ENCODE results near the gene C16orf54. TPM values are rescaled to one million over a fixed set of nuclear protein-coding genes. Genes with fewer than 3 reads are reported as not detected.
"Not testable (repeated sequence)": the region's sequence is repeated elsewhere in the genome, so short reads cannot be mapped to it uniquely, and the experiment has no call there.

Gene C16orf54
- polyA plus RNA-seq, 4 donors: 0.22 to 2.2 (median 1.2) TPM

DNA sequence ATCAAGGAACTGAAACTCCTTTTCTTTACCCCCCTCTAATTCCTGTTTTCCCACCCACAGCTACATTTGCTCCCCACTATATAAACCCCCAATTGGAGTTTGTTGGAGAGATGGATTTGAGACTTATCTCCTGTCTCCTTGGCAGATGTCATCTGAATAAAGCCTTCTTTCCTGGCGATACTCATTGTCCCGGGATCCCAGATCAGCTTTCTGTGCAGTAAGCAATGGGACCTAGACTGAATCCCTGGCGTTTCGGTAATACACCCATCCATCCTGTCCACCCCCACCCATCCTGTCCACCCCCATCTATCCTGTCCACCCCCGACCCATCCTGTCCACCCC lies 44.6 kb downstream of the C16orf54 start:
- Histone ChIP-seq H3K27ac (ENCODE audit: low read depth in 1 of 3, low read length in 2 of 3) (peak overlapping the region in 1 of 3 donors; percentile 78), H3K4me1 (ENCODE audit: control insufficient read depth in 3 of 3, insufficient read depth in 2 of 3, low read depth in 1 of 3, low read length in 2 of 3) (no peaks in the 10 kb centered on the region), H3K9me3 (ENCODE audit: control insufficient read depth in 2 of 2, insufficient read depth in 1 of 2, low read depth in 1 of 2, low read length in 1 of 2) (peaks cover 0 to 14% of the 10 kb centered on the region in 2 donors), H3K4me3 (ENCODE audit: low read depth in 1 of 3, low read length in 3 of 3) (no peak overlapping the region), H3K27me3 (ENCODE audit: control insufficient read depth in 3 of 3, insufficient read depth in 3 of 3, low read length in 3 of 3) (no peaks in the 10 kb centered on the region), H3K36me3 (ENCODE audit: control insufficient read depth in 3 of 3, insufficient read depth in 2 of 3, low read depth in 1 of 3, low read length in 3 of 3) (peaks cover 0 to 25% (median 0%) of the 10 kb centered on the region in 3 donors)
- WGBS, 3 donors: 77 to 84% (median 80%) methylated on average over 5 of the region's 5 CpGs
- DNase-seq (no peak), FAIRE-seq (no peak)

DNA sequence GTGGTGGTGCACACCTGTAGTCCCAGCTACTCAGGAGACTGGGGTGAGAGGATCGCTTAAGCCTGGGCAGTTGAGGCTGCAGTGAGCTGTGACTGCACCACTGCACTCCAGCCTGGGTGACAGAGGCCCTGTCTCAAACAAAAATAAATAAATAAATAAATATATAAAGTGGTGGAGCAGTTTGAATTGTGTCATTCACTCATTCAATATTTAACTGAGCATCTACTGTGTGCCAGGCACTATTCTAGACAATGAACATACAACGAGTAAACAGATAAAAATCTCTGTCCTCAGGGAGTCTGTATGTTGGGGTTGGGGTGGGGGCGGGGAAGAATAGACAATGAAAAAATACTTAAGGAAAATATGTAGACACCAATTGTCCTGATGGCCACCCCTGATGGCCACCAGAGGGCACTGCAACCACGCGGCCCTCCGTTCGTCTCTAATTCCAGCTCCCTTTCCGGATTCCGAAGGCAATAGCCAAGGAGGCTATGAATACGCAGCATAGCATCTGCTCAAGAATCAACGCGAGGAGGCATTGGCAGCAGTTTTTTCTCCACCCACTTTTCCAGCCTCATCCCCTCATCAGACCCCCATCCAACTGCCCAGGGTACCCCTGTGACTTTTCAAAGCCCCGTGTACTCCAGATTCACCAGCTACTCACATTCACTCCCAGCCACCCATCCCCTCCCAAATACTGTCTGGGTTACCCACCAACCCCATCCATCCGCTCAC lies 45.4 kb downstream of the C16orf54 start:
- H3K27me3 ChIP-seq (ENCODE audit: control insufficient read depth in 3 of 3, insufficient read depth in 3 of 3, low read length in 3 of 3): no peaks in the 10 kb centered on the region
- no peak overlapping the region for H3K27ac ChIP-seq (ENCODE audit: low read depth in 1 of 3, low read length in 2 of 3)
- 12 to 16% (median 15%) methylated on average over 14 of the region's 14 CpGs for WGBS, 3 donors
- DNase-seq: peak; percentile 87 to 89
- no peak for FAIRE-seq
- H3K4me1 ChIP-seq (ENCODE audit: control insufficient read depth in 3 of 3, insufficient read depth in 2 of 3, low read depth in 1 of 3, low read length in 2 of 3): no peaks in the 10 kb centered on the region
- peaks cover 0 to 14% of the 10 kb centered on the region in 2 donors for H3K9me3 ChIP-seq (ENCODE audit: control insufficient read depth in 2 of 2, insufficient read depth in 1 of 2, low read depth in 1 of 2, low read length in 1 of 2)
- H3K4me3 ChIP-seq (ENCODE audit: low read depth in 1 of 3, low read length in 3 of 3): no peak overlapping the region
- peaks cover 0 to 30% (median 0%) of the 10 kb centered on the region in 3 donors for H3K36me3 ChIP-seq (ENCODE audit: control insufficient read depth in 3 of 3, insufficient read depth in 2 of 3, low read depth in 1 of 3, low read length in 3 of 3)

DNA sequence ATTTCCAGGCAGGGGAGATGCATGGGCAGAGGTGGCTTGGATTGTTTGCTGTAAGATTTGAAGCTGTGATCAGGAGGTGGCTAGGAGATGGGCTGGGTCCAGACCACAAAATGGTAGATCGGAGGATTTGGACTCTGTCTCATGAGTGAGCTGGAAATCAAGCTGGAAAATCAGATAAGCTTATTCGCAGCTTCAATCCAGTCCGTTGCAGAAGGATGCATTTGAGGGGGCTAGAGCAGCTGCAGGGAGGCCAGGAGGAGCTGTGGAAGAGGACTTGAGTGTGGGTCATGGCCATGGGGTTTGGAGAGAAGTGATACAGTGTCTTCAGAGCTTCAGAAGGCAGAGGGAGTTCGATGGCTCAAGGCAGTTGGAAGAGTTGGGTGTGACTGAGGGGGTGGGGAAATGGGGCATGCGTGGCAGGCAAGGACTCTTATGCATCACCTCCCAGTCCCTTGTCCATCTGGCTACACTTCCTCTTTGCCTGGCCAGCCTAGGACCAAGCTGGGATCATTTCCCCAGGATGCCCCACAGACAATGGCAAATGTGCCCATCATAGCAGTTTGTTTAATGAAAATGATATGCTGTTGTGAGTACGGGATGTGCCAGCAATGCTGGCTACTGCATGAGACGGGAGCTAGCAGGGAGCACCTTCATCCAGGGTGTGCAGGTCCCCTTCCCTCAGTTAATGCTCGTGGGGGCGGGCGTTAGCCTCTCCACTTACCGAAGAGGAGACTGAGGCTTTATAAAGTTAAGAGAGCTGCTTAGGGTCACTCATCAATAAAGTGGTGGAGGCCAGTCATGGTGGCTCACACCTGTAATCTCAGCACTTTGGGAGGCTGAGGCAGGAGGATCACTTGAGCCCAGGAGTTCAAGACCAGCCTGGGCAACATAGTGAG lies 46.2 kb downstream of the C16orf54 start:
- Histone ChIP-seq H3K9me3 (ENCODE audit: control insufficient read depth in 2 of 2, insufficient read depth in 1 of 2, low read depth in 1 of 2, low read length in 1 of 2) (peaks cover 0 to 14% of the 10 kb centered on the region in 2 donors), H3K27me3 (ENCODE audit: control insufficient read depth in 3 of 3, insufficient read depth in 3 of 3, low read length in 3 of 3) (no peaks in the 10 kb centered on the region), H3K4me1 (ENCODE audit: control insufficient read depth in 3 of 3, insufficient read depth in 2 of 3, low read depth in 1 of 3, low read length in 2 of 3) (no peaks in the 10 kb centered on the region), H3K4me3 (ENCODE audit: low read depth in 1 of 3, low read length in 3 of 3) (no peak overlapping the region), H3K36me3 (ENCODE audit: control insufficient read depth in 3 of 3, insufficient read depth in 2 of 3, low read depth in 1 of 3, low read length in 3 of 3) (peaks cover 0 to 37% (median 0%) of the 10 kb centered on the region in 3 donors), H3K27ac (ENCODE audit: low read depth in 1 of 3, low read length in 2 of 3) (no peak overlapping the region)
- peak in 1 of 2 donors; percentile 9 for DNase-seq
- no peak for FAIRE-seq
- 46 to 66% (median 52%) methylated on average over 11 of the region's 11 CpGs for WGBS, 3 donors

DNA sequence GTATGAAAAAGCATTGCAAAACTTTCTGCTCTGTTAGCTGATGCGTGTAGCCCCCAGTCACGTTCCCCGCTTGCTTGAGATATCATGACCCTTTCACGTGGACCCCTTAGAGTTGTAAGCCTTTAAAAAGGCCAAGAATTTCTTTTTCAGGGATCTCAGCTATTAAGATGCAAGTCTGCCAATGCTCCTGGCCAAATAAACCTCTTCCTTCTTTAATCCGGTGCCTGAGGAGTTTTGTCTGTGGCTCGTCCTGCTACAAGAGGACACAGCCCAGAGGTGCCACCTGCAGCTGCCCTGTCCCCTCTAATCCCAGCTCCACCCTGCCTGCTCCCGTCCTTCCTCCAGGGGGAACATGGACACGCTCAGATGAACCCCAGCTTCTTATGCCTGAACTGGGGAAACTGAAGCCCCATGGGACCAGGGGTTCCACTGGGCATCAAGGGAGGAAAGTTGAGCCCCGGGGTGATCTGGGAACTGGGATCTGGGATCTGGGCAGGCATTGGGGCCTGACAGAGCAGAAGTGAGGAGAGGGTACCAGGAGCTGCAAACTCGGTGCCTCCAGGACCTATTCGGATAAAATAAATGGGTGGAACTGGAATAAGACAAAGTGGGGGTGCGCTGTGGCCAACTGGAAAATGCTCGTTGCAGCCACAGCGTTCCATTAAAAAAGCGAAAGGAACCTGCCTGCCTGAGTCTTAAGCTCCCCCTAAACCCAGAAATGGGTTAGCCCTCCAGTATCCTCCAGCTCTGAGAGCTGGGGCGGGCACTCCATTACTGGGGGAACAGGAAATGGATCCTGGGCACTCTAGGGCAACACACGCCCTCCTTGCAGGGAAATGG lies 47.1 kb downstream of the C16orf54 start:
- H3K4me3 ChIP-seq (ENCODE audit: low read depth in 1 of 3, low read length in 3 of 3): no peak overlapping the region
- WGBS, 3 donors: 89 to 90% (median 89%) methylated on average over 17 of the region's 17 CpGs
- peaks cover 0 to 14% of the 10 kb centered on the region in 2 donors for H3K9me3 ChIP-seq (ENCODE audit: control insufficient read depth in 2 of 2, insufficient read depth in 1 of 2, low read depth in 1 of 2, low read length in 1 of 2)
- H3K36me3 ChIP-seq (ENCODE audit: control insufficient read depth in 3 of 3, insufficient read depth in 2 of 3, low read depth in 1 of 3, low read length in 3 of 3): peaks cover 0 to 45% (median 0%) of the 10 kb centered on the region in 3 donors
- FAIRE-seq (no peak), DNase-seq (no peak)
- H3K4me1 ChIP-seq (ENCODE audit: control insufficient read depth in 3 of 3, insufficient read depth in 2 of 3, low read depth in 1 of 3, low read length in 2 of 3): no peaks in the 10 kb centered on the region
- no peaks in the 10 kb centered on the region for H3K27me3 ChIP-seq (ENCODE audit: control insufficient read depth in 3 of 3, insufficient read depth in 3 of 3, low read length in 3 of 3)
- no peak overlapping the region for H3K27ac ChIP-seq (ENCODE audit: low read depth in 1 of 3, low read length in 2 of 3)

DNA sequence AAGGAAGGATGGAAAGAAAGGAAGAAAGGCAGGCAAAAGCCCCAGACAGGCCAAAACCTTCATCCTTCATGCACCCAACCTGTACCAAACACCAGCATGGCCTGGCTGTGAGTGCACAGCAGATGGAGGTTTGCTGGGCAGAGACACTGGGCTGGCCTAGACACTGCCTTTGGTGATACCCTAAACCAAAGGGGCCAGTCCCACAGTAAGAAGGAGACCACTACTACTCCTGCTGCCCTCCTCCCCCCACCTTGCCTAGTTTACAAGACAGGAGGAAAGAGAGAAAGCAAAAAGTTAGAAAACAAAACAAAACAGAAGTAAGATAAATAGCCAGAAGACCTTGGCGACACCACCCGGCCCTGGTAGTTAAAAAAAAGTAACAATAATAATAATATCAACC lies 47.7 kb downstream of the C16orf54 start:
- Histone ChIP-seq H3K4me3 (ENCODE audit: low read depth in 1 of 3, low read length in 3 of 3) (no peak overlapping the region), H3K27ac (ENCODE audit: low read depth in 1 of 3, low read length in 2 of 3) (no peak overlapping the region), H3K4me1 (ENCODE audit: control insufficient read depth in 3 of 3, insufficient read depth in 2 of 3, low read depth in 1 of 3, low read length in 2 of 3) (no peaks in the 10 kb centered on the region), H3K27me3 (ENCODE audit: control insufficient read depth in 3 of 3, insufficient read depth in 3 of 3, low read length in 3 of 3) (no peaks in the 10 kb centered on the region), H3K36me3 (ENCODE audit: control insufficient read depth in 3 of 3, insufficient read depth in 2 of 3, low read depth in 1 of 3, low read length in 3 of 3) (peaks cover 0 to 46% (median 0%) of the 10 kb centered on the region in 3 donors), H3K9me3 (ENCODE audit: control insufficient read depth in 2 of 2, insufficient read depth in 1 of 2, low read depth in 1 of 2, low read length in 1 of 2) (peaks cover 0 to 14% of the 10 kb centered on the region in 2 donors)
- 86 to 90% (median 89%) methylated on average over 2 of the region's 2 CpGs for WGBS, 3 donors
- DNase-seq: no peak
- FAIRE-seq: no peak

DNA sequence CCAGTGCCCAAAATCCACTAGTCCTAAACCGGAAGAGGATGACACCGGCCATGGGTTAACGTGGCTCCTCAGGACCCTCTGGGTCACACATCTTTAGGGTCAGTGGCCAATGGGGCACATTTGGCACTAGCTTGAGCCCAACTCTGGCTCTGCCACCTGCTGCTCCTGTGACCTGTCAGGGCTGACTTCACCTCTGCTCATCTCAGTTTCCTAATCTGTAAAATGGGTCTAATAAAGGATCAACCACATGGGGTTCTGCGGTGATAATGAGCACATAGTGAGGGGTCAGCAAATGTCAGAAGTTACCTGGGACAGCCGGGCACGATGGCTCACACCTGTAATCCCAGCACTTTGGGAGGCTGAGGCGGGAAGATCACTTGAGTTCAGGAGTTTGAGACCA lies 48.4 kb downstream of the C16orf54 start:
- Histone ChIP-seq H3K9me3 (ENCODE audit: control insufficient read depth in 2 of 2, insufficient read depth in 1 of 2, low read depth in 1 of 2, low read length in 1 of 2) (peaks cover 0 to 14% of the 10 kb centered on the region in 2 donors), H3K27me3 (ENCODE audit: control insufficient read depth in 3 of 3, insufficient read depth in 3 of 3, low read length in 3 of 3) (no peaks in the 10 kb centered on the region), H3K36me3 (ENCODE audit: control insufficient read depth in 3 of 3, insufficient read depth in 2 of 3, low read depth in 1 of 3, low read length in 3 of 3) (peaks cover 0 to 48% (median 0%) of the 10 kb centered on the region in 3 donors), H3K4me1 (ENCODE audit: control insufficient read depth in 3 of 3, insufficient read depth in 2 of 3, low read depth in 1 of 3, low read length in 2 of 3) (no peaks in the 10 kb centered on the region), H3K27ac (ENCODE audit: low read depth in 1 of 3, low read length in 2 of 3) (no peak overlapping the region), H3K4me3 (ENCODE audit: low read depth in 1 of 3, low read length in 3 of 3) (no peak overlapping the region)
- no peak for DNase-seq
- 94 to 100% (median 95%) methylated on average over 7 of the region's 7 CpGs for WGBS, 3 donors
- no peak for FAIRE-seq

DNA sequence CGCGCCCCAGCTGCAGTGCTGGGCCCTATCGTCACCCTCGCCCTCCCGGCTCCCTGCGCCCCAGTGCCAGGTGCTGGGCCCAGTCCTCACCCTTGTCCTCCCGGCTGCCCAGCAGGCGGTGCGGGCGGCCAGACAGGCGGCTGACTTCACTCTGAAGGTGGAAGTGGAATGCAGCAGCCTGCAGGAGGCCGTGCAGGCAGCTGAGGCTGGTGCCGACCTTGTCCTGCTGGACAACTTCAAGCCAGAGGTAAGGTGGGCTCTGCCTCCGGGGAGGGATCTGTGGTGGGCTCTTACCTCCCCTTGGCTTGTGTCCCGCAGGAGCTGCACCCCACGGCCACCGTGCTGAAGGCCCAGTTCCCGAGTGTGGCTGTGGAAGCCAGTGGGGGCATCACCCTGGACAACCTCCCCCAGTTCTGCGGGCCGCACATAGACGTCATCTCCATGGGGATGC lies 48.9 kb downstream of the C16orf54 start:
- DNase-seq (no peak), FAIRE-seq (no peak)
- 89 to 91% (median 90%) methylated on average over 21 of the region's 21 CpGs for WGBS, 3 donors

DNA sequence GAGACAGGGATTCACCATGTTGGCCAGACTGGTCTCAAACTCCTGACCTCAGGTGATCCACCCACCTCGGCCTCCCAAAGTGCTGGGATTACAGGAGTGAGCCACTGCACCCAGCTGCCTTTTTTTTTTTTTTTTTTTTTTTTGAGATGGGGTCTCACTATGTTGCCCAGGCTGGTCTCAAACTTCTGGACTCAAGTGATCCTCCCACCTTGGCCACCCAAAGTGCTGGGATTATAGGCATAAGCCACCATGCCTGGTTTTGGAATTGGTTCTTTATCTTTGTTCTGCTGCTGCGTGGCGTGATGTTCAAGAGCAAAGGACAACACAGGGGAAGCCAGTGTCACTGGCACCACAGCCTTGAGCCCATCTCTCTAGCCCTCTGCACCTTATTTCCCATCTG lies 50.1 kb downstream of the C16orf54 start:
- not testable (repeated sequence) for H3K4me1 ChIP-seq (ENCODE audit: control insufficient read depth in 3 of 3, insufficient read depth in 2 of 3, low read depth in 1 of 3, low read length in 2 of 3); H3K4me3 ChIP-seq (ENCODE audit: low read depth in 1 of 3, low read length in 3 of 3); H3K27me3 ChIP-seq (ENCODE audit: control insufficient read depth in 3 of 3, insufficient read depth in 3 of 3, low read length in 3 of 3); DNase-seq; FAIRE-seq; H3K27ac ChIP-seq (ENCODE audit: low read depth in 1 of 3, low read length in 2 of 3)
- Histone ChIP-seq H3K36me3 (ENCODE audit: control insufficient read depth in 3 of 3, insufficient read depth in 2 of 3, low read depth in 1 of 3, low read length in 3 of 3) (peaks cover 0 to 64% (median 0%) of the 10 kb centered on the region in 3 donors), H3K9me3 (ENCODE audit: control insufficient read depth in 2 of 2, insufficient read depth in 1 of 2, low read depth in 1 of 2, low read length in 1 of 2) (peaks cover 0 to 20% of the 10 kb centered on the region in 2 donors)
- 86 to 92% (median 87%) methylated on average over 3 of the region's 3 CpGs for WGBS, 3 donors

More for the DNA sequence above, 48.9 kb downstream of the C16orf54 start:
- Histone ChIP-seq H3K36me3 (ENCODE audit: control insufficient read depth in 3 of 3, insufficient read depth in 2 of 3, low read depth in 1 of 3, low read length in 3 of 3) (peaks cover 0 to 52% (median 0%) of the 10 kb centered on the region in 3 donors), H3K9me3 (ENCODE audit: control insufficient read depth in 2 of 2, insufficient read depth in 1 of 2, low read depth in 1 of 2, low read length in 1 of 2) (peaks cover 0 to 16% of the 10 kb centered on the region in 2 donors), H3K27me3 (ENCODE audit: control insufficient read depth in 3 of 3, insufficient read depth in 3 of 3, low read length in 3 of 3) (no peaks in the 10 kb centered on the region), H3K27ac (ENCODE audit: low read depth in 1 of 3, low read length in 2 of 3) (no peak overlapping the region), H3K4me3 (ENCODE audit: low read depth in 1 of 3, low read length in 3 of 3) (no peak overlapping the region), H3K4me1 (ENCODE audit: control insufficient read depth in 3 of 3, insufficient read depth in 2 of 3, low read depth in 1 of 3, low read length in 2 of 3) (no peaks in the 10 kb centered on the region)

Data from small intestine (tissue), 7 donors.